ENCODE data around the gene TAF12. TPM values are rescaled to one million over a fixed set of nuclear protein-coding genes. Genes with fewer than 3 reads are reported as not detected.

The TAF12 gene
- polyA plus RNA-seq, 1 donor (not counting 4 experiments of a cell fraction or from before 2014, with no cell fraction given) = 56.9 TPM

- Histone ChIP-seq H2AFZ (ENCODE audit: control insufficient read depth, low read length) (no peak overlapping the region), H3K79me2 (ENCODE audit: control insufficient read depth, insufficient read depth, low read length) (no peaks in the 10 kb centered on the region), H3K9ac (ENCODE audit: control insufficient read depth, extremely low read depth, insufficient read depth, low read length) (no peak overlapping the region), H3K9me1 (ENCODE audit: control insufficient read depth, extremely low read depth, insufficient read depth, low read length) (no peaks in the 10 kb centered on the region), H3K27me3 (ENCODE audit: control insufficient read depth, extremely low read depth, insufficient read depth, low read length) (no peaks in the 10 kb centered on the region), H3K4me2 (ENCODE audit: control insufficient read depth, extremely low read depth, insufficient read depth, low read depth, low read length) (no peak overlapping the region), H3K4me1 (ENCODE audit: control insufficient read depth, extremely low read depth, insufficient read depth, low read length) (no peaks in the 10 kb centered on the region), H3K27ac (ENCODE audit: control insufficient read depth, insufficient read depth, low read length) (no peak overlapping the region), H4K20me1 (ENCODE audit: control insufficient read depth, extremely low read depth, insufficient read depth, low read length) (no peaks in the 10 kb centered on the region), H3K36me3 (ENCODE audit: control insufficient read depth in 2 of 2, extremely low read depth in 1 of 2, insufficient read depth in 2 of 2, low read length in 2 of 2) (peaks cover 29 to 32% of the 10 kb centered on the region in 2 experiments), H3K4me3 (ENCODE audit: control insufficient read depth in 2 of 3, extremely low read depth in 1 of 3, insufficient read depth in 2 of 3, low read depth in 1 of 3, low read length in 3 of 3) (no peak overlapping the region), H3K9me3 (ENCODE audit: control insufficient read depth, low read depth, low read length) (no peaks in the 10 kb centered on the region)
- dilution Hi-C loops (cut with MboI; ENCODE audit: extremely low pct_ligation_motif_present, low sequenced_read_pairs) = no loop called here
- no peak for DNase-seq (ENCODE audit: low read depth, low spot score)
- TF ChIP-seq EZH2 (IDR thresholded peaks at IDR 0.05; ENCODE audit: low read length) (no peak), CTCF (optimal IDR thresholded peaks at IDR 0.05 in 1 of 3, IDR thresholded peaks at IDR 0.05 in 1 of 3, conservative IDR thresholded peaks at IDR 0.05 in 1 of 3; ENCODE audit: extremely low read depth in 1 of 3, insufficient read depth in 2 of 3, low read length in 3 of 3) (no peak)
- FAIRE-seq = no peak
Observed at GRCh38 chr1:28565726-28566125, 77.1 kb downstream of the TAF12 start.

- no peaks in the 10 kb centered on the region for H3K79me2 ChIP-seq (ENCODE audit: control insufficient read depth, insufficient read depth, low read length)
- H2AFZ ChIP-seq (ENCODE audit: control insufficient read depth, low read length) = no peak overlapping the region
- no peak overlapping the region for H3K9ac ChIP-seq (ENCODE audit: control insufficient read depth, extremely low read depth, insufficient read depth, low read length)
- H3K4me3 ChIP-seq (ENCODE audit: control insufficient read depth in 2 of 3, extremely low read depth in 1 of 3, insufficient read depth in 2 of 3, low read depth in 1 of 3, low read length in 3 of 3) = no peak overlapping the region
- dilution Hi-C loops (cut with MboI; ENCODE audit: extremely low pct_ligation_motif_present, low sequenced_read_pairs) = no loop called here
- FAIRE-seq (no peak), DNase-seq (ENCODE audit: low read depth, low spot score) (no peak)
- H3K36me3 ChIP-seq (ENCODE audit: control insufficient read depth in 2 of 2, extremely low read depth in 1 of 2, insufficient read depth in 2 of 2, low read length in 2 of 2) = peaks cover 29 to 39% of the 10 kb centered on the region in 2 experiments
- no peaks in the 10 kb centered on the region for H3K27me3 ChIP-seq (ENCODE audit: control insufficient read depth, extremely low read depth, insufficient read depth, low read length)
- H3K9me1 ChIP-seq (ENCODE audit: control insufficient read depth, extremely low read depth, insufficient read depth, low read length) = no peaks in the 10 kb centered on the region
- H3K4me1 ChIP-seq (ENCODE audit: control insufficient read depth, extremely low read depth, insufficient read depth, low read length) = no peaks in the 10 kb centered on the region
- no peaks in the 10 kb centered on the region for H3K9me3 ChIP-seq (ENCODE audit: control insufficient read depth, low read depth, low read length)
- H3K4me2 ChIP-seq (ENCODE audit: control insufficient read depth, extremely low read depth, insufficient read depth, low read depth, low read length) = no peak overlapping the region
- no peak overlapping the region for H3K27ac ChIP-seq (ENCODE audit: control insufficient read depth, insufficient read depth, low read length)
- TF ChIP-seq CTCF (optimal IDR thresholded peaks at IDR 0.05 in 1 of 3, IDR thresholded peaks at IDR 0.05 in 1 of 3, conservative IDR thresholded peaks at IDR 0.05 in 1 of 3; ENCODE audit: extremely low read depth in 1 of 3, insufficient read depth in 2 of 3, low read length in 3 of 3) (no peak), EZH2 (IDR thresholded peaks at IDR 0.05; ENCODE audit: low read length) (no peak)
- no peaks in the 10 kb centered on the region for H4K20me1 ChIP-seq (ENCODE audit: control insufficient read depth, extremely low read depth, insufficient read depth, low read length)
Observed at GRCh38 chr1:28565040-28565439, 77.8 kb downstream of the TAF12 start.

Data from keratinocyte (primary cell).